GM12891 (cell line): Measurements from ENCODE around the gene ELP1.

Experiments
- DNase-seq: peaks from one replicate; pipeline ENCODE4 v3.0.0; 2011; ENCODE audit warnings: low spot score; ENCODE audit not compliant: insufficient read length
- FAIRE-seq: peaks from 2 replicates; lab custom pipeline; 2011; peaks lifted over from hg19 to GRCh38; lab: Jason Lieb, UNC
- PAX5 ChIP-seq: IDR thresholded peaks from 2 replicates; pipeline ENCODE4 v1.6.1; 2011; ENCODE audit warnings: low read length, moderate library complexity, mild to moderate bottlenecking; ENCODE audit not compliant: insufficient read depth, severe bottlenecking
- POLR2A ChIP-seq: IDR thresholded peaks from 2 replicates; pipeline ENCODE4 v1.6.1; 2011; ENCODE audit warnings: low read depth, low read length, control low read depth
- POLR2AphosphoS5 ChIP-seq: IDR thresholded peaks from 2 replicates; pipeline ENCODE4 v1.6.1; 2011; ENCODE audit warnings: low read depth, low read length, control low read depth
- POU2F2 ChIP-seq: IDR thresholded peaks from 2 replicates; pipeline ENCODE4 v1.6.1; 2011; ENCODE audit warnings: low read depth, mild to moderate bottlenecking, control low read depth, low read length, moderate library complexity
- SPI1 ChIP-seq: IDR thresholded peaks from 2 replicates; pipeline ENCODE4 v1.6.1; 2011; ENCODE audit warnings: low read depth, low read length, control low read depth
- TAF1 ChIP-seq: IDR thresholded peaks from 2 replicates; pipeline ENCODE4 v1.6.1; 2011; ENCODE audit warnings: low read depth, low read length, control low read depth

ELP1 gene

GRCh38 chr9:108960331-108960730 is 26.4 kb upstream of the ELP1 start:
- DNase-seq, result no peak
- FAIRE-seq, result no peak
- TF ChIP-seq POLR2AphosphoS5 (no peak), POU2F2 (no peak), POLR2A (no peak), TAF1 (no peak), SPI1 (no peak), PAX5 (no peak)

- no peak for FAIRE-seq
- TF ChIP-seq POU2F2, result no peak
- no peak for TF ChIP-seq TAF1
- TF ChIP-seq PAX5, result no peak
- TF ChIP-seq POLR2A, result no peak
- TF ChIP-seq POLR2AphosphoS5, result no peak
- TF ChIP-seq SPI1, result no peak
- DNase-seq, result no peak
Measured at GRCh38 chr9:108956631-108957026, 22.7 kb upstream of the ELP1 start.

- no peak for DNase-seq
- no peak for FAIRE-seq
- TF ChIP-seq POU2F2 (no peak), SPI1 (no peak), POLR2AphosphoS5 (no peak), TAF1 (no peak), POLR2A (no peak), PAX5 (no peak)
Measured at GRCh38 chr9:108956022-108956630, 22.2 kb upstream of the ELP1 start.

GRCh38 chr9:108953983-108954574 is 20.2 kb upstream of the ELP1 start:
- FAIRE-seq (no peak), DNase-seq (no peak)
- TF ChIP-seq PAX5 (no peak), TAF1 (no peak), POLR2A (no peak), POLR2AphosphoS5 (no peak), SPI1 (no peak), POU2F2 (no peak)

GRCh38 chr9:108951578-108951977 is 17.7 kb upstream of the ELP1 start:
- DNase-seq, result no peak
- no peak for FAIRE-seq
- TF ChIP-seq SPI1 (no peak), POLR2AphosphoS5 (no peak), POLR2A (no peak), PAX5 (no peak), TAF1 (no peak), POU2F2 (no peak)

- TF ChIP-seq SPI1, result no peak
- no peak for TF ChIP-seq TAF1
- no peak for FAIRE-seq
- no peak for DNase-seq
Measured at GRCh38 chr9:108950168-108950567, 16.2 kb upstream of the ELP1 start.

- FAIRE-seq (no peak), DNase-seq (no peak)
- TF ChIP-seq PAX5 (no peak), POLR2AphosphoS5 (no peak)
Measured at GRCh38 chr9:108939975-108940374, 6.1 kb upstream of the ELP1 start.

GRCh38 chr9:108937561-108938305 is 3.8 kb upstream of the ELP1 start:
- DNase-seq (no peak), FAIRE-seq (no peak)
- TF ChIP-seq POLR2A (no peak), POU2F2 (no peak)

- DNase-seq (peak; percentile 78), FAIRE-seq (no peak)
- TF ChIP-seq SPI1, result 0 out of 2 replicates have a peak, but pooled peaks have one; percentile 33
- TF ChIP-seq POLR2A, result no peak
Measured at GRCh38 chr9:108934323-108934893, 484 bp upstream of the ELP1 start, which contains the start of gene ABITRAM. Gene ABITRAM, plus strand, starts transcription at chr9:108934400. Its CDS starts 87 bp downstream, at chr9:108934487.

- no peak for FAIRE-seq
- TF ChIP-seq POLR2A (no peak), POLR2AphosphoS5 (no peak), SPI1 (no peak), TAF1 (no peak), POU2F2 (no peak), PAX5 (no peak)
- no peak for DNase-seq
Measured at GRCh38 chr9:108933231-108933717, 650 bp downstream of the ELP1 start.
